ENCODE results near the gene DAG1. TPM values are rescaled to one million over a fixed set of nuclear protein-coding genes. Genes with fewer than 3 reads are reported as not detected.

DAG1 gene
- total RNA-seq, 2 donors from 2014 or later: 46.8 to 57.9 TPM

- DNase-seq (peak; percentile 71 to 87 (median 82)), ATAC-seq (peak; percentile 58)
- Histone ChIP-seq H3K4me3 (no peak overlapping the region), H3K27ac (peak overlapping the region in 3 of 4 donors; percentile 50 to 76 (median 55)), H3K9me3 (no peaks in the 10 kb centered on the region), H3K27me3 (no peaks in the 10 kb centered on the region), H3K4me1 (peaks cover 52% of the 10 kb centered on the region), H3K36me3 (replicated peaks in 1 of 2; ENCODE audit: insufficient read depth in 1 of 2, low read depth in 2 of 2) (no peaks in the 10 kb centered on the region)
- WGBS, 2 donors: 26 to 36% methylated on average over 2 of the region's 2 CpGs
- peak; percentile 29 to 79 (median 57) for TF ChIP-seq CTCF (IDR thresholded peaks at IDR 0.05)
- TF ChIP-seq POLR2A (IDR thresholded peaks at IDR 0.05): no peak
- intact Hi-C loops (cut with DNase I): no loop called here
These were observed 15.6 kb upstream of the DAG1 start for GRCh38 chr3:49454458-49454857.

- TF ChIP-seq CTCF (IDR thresholded peaks at IDR 0.05) (no peak), POLR2A (IDR thresholded peaks at IDR 0.05) (no peak)
- WGBS, 2 donors: 46 to 55% methylated on average over 1 to 3 of the region's 3 CpGs
- Histone ChIP-seq H3K27ac (peak overlapping the region; percentile 40 to 76 (median 52)), H3K36me3 (replicated peaks in 1 of 2; ENCODE audit: insufficient read depth in 1 of 2, low read depth in 2 of 2) (no peaks in the 10 kb centered on the region), H3K27me3 (no peaks in the 10 kb centered on the region), H3K4me3 (no peak overlapping the region), H3K9me3 (no peaks in the 10 kb centered on the region), H3K4me1 (peaks cover 58% of the 10 kb centered on the region)
- intact Hi-C loops (cut with DNase I): no loop called here
- ATAC-seq: no peak
- DNase-seq: peak in 1 of 4 donors; percentile 30
These were observed 15.0 kb upstream of the DAG1 start for GRCh38 chr3:49454898-49455681.

- 86% methylated on average over 3 of the region's 3 CpGs for WGBS, 2 donors
- peak overlapping the region in 3 of 4 donors; percentile 30 to 76 (median 46) for H3K27ac ChIP-seq
- no peak overlapping the region for H3K4me3 ChIP-seq
- intact Hi-C loops (cut with DNase I): no loop called here
- H3K9me3 ChIP-seq: no peaks in the 10 kb centered on the region
- peaks cover 72% of the 10 kb centered on the region for H3K4me1 ChIP-seq
- ATAC-seq (no peak), DNase-seq (no peak)
- H3K36me3 ChIP-seq (replicated peaks in 1 of 2; ENCODE audit: insufficient read depth in 1 of 2, low read depth in 2 of 2): no peaks in the 10 kb centered on the region
- TF ChIP-seq CTCF (IDR thresholded peaks at IDR 0.05): no peak
- no peak for TF ChIP-seq POLR2A (IDR thresholded peaks at IDR 0.05)
- H3K27me3 ChIP-seq: no peaks in the 10 kb centered on the region
These were observed 13.6 kb upstream of the DAG1 start for GRCh38 chr3:49456466-49456865.

GRCh38 chr3:49460188-49460890, 9.7 kb upstream of the DAG1 start:
- WGBS, 2 donors: 17 to 27% methylated on average over 1 to 2 of the region's 2 CpGs
- Histone ChIP-seq H3K9me3 (no peaks in the 10 kb centered on the region), H3K4me3 (no peak overlapping the region), H3K36me3 (replicated peaks in 1 of 2; ENCODE audit: insufficient read depth in 1 of 2, low read depth in 2 of 2) (no peaks in the 10 kb centered on the region), H3K27me3 (no peaks in the 10 kb centered on the region), H3K27ac (peak overlapping the region; percentile 78 to 90 (median 84)), H3K4me1 (peaks cover 85% of the 10 kb centered on the region)
- TF ChIP-seq POLR2A (IDR thresholded peaks at IDR 0.05): no peak
- no peak for TF ChIP-seq CTCF (IDR thresholded peaks at IDR 0.05)
- intact Hi-C loops (cut with DNase I): no loop called here
- DNase-seq (peak in 3 of 4 donors; percentile 26 to 39 (median 28)), ATAC-seq (no peak)

Measured in body of pancreas (tissue), 4 donors.